ENCODE data around the gene PSMC3IP.
A peak's percentile ranks its signal among the peaks of the same experiment; 100 is the strongest.

Gene PSMC3IP

GRCh38 chr17:42618442-42619150 is 41.1 kb upstream of the PSMC3IP start:
- TF ChIP-seq EP300 (IDR thresholded peaks at IDR 0.05; ENCODE audit: borderline replicate concordance) (no peak), CEBPB (IDR thresholded peaks at IDR 0.05) (no peak), RAD21 (IDR thresholded peaks at IDR 0.05; ENCODE audit: low read depth) (peak; percentile 37)

DNA sequence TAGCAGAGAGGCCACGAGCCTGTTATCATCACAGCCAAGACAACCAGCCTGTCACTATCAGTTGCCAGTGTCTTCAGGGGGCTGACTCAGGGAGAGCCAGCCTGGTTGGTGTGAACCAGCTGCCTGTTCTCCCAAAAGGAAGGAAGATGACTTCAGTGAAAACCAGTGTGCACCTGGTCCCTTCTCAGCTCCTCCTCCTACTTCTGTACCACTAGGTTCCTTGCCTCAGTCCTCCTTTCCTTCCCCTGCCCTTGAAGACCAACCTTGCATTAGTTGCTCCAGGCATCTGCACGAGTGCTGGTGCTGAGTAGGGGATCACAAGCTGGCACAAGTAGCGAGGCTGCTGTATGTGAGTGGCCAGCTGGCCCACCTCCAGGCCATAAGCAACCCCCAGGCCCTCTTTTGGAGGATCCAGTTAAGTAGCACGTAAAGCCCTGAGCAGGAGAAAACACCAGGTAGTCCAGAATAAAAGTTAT is 40.5 kb upstream of the PSMC3IP start:
- TF ChIP-seq RAD21 (IDR thresholded peaks at IDR 0.05; ENCODE audit: low read depth) (no peak), MAX (IDR thresholded peaks at IDR 0.05) (no peak), CEBPB (IDR thresholded peaks at IDR 0.05) (no peak), YY1 (IDR thresholded peaks at IDR 0.05; ENCODE audit: low read depth) (no peak), EGR1 (IDR thresholded peaks at IDR 0.05) (no peak), TAF1 (IDR thresholded peaks at IDR 0.05; ENCODE audit: low read depth) (no peak), USF1 (IDR thresholded peaks at IDR 0.05) (no peak), NFIC (IDR thresholded peaks at IDR 0.05) (no peak), ZBTB7A (IDR thresholded peaks at IDR 0.05; ENCODE audit: low read depth) (no peak), FOXM1 (IDR thresholded peaks at IDR 0.05; ENCODE audit: borderline replicate concordance, low read depth) (no peak), EP300 (IDR thresholded peaks at IDR 0.05; ENCODE audit: borderline replicate concordance) (no peak), TEAD4 (IDR thresholded peaks at IDR 0.05) (no peak), TCF12 (IDR thresholded peaks at IDR 0.05; ENCODE audit: low read depth) (no peak), CREB1 (IDR thresholded peaks at IDR 0.05; ENCODE audit: low read depth) (no peak)
- TF ChIP-seq, protein P1, sequence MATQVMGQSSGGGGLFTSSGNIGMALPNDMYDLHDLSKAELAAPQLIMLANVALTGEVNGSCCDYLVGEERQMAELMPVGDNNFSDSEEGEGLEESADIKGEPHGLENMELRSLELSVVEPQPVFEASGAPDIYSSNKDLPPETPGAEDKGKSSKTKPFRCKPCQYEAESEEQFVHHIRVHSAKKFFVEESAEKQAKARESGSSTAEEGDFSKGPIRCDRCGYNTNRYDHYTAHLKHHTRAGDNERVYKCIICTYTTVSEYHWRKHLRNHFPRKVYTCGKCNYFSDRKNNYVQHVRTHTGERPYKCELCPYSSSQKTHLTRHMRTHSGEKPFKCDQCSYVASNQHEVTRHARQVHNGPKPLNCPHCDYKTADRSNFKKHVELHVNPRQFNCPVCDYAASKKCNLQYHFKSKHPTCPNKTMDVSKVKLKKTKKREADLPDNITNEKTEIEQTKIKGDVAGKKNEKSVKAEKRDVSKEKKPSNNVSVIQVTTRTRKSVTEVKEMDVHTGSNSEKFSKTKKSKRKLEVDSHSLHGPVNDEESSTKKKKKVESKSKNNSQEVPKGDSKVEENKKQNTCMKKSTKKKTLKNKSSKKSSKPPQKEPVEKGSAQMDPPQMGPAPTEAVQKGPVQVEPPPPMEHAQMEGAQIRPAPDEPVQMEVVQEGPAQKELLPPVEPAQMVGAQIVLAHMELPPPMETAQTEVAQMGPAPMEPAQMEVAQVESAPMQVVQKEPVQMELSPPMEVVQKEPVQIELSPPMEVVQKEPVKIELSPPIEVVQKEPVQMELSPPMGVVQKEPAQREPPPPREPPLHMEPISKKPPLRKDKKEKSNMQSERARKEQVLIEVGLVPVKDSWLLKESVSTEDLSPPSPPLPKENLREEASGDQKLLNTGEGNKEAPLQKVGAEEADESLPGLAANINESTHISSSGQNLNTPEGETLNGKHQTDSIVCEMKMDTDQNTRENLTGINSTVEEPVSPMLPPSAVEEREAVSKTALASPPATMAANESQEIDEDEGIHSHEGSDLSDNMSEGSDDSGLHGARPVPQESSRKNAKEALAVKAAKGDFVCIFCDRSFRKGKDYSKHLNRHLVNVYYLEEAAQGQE (IDR thresholded peaks at IDR 0.05; ENCODE audit: low read depth): no peak

- TF ChIP-seq CEBPB (IDR thresholded peaks at IDR 0.05) (no peak), TAF1 (IDR thresholded peaks at IDR 0.05; ENCODE audit: low read depth) (no peak), TCF12 (IDR thresholded peaks at IDR 0.05; ENCODE audit: low read depth) (no peak), MAX (IDR thresholded peaks at IDR 0.05) (no peak), NFIC (IDR thresholded peaks at IDR 0.05) (no peak), EGR1 (IDR thresholded peaks at IDR 0.05) (no peak)
- TF ChIP-seq, protein P1 (IDR thresholded peaks at IDR 0.05; ENCODE audit: low read depth): no peak
These were observed 36.3 kb upstream of the PSMC3IP start for GRCh38 chr17:42613699-42614295.

DNA sequence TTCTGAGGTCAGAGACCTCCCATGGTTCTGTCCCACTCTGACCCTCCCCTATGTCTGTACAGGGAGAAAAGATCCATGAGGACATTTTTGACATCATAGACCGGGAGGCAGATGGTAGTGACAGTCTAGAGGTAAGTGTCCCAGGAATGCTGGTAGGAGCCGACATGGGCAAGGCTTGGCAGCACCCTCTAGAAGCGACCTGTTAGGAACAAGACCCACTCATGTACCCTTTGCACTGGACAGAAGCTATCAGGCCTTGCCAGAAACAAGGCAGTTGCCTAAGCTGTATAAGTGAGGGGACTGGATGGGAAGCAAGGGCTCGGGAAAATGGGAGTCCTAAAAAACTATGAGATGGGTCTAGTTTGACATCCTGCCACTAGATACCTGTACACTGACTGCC is 34.5 kb upstream of the PSMC3IP start:
- TF ChIP-seq RAD21 (IDR thresholded peaks at IDR 0.05; ENCODE audit: low read depth): no peak
- no peak for TF ChIP-seq MAX (IDR thresholded peaks at IDR 0.05)
- no peak for TF ChIP-seq TCF12 (IDR thresholded peaks at IDR 0.05; ENCODE audit: low read depth)
- TF ChIP-seq, protein P1 (IDR thresholded peaks at IDR 0.05; ENCODE audit: low read depth): no peak
- no peak for TF ChIP-seq CEBPB (IDR thresholded peaks at IDR 0.05)
- no peak for TF ChIP-seq FOXM1 (IDR thresholded peaks at IDR 0.05; ENCODE audit: borderline replicate concordance, low read depth)
- TF ChIP-seq NFIC (IDR thresholded peaks at IDR 0.05): no peak
- no peak for TF ChIP-seq CREB1 (IDR thresholded peaks at IDR 0.05; ENCODE audit: low read depth)
- TF ChIP-seq ZBTB7A (IDR thresholded peaks at IDR 0.05; ENCODE audit: low read depth): no peak
- TF ChIP-seq TEAD4 (IDR thresholded peaks at IDR 0.05): no peak
- TF ChIP-seq EP300 (IDR thresholded peaks at IDR 0.05; ENCODE audit: borderline replicate concordance): no peak
- TF ChIP-seq YY1 (IDR thresholded peaks at IDR 0.05; ENCODE audit: low read depth): no peak
- no peak for TF ChIP-seq EGR1 (IDR thresholded peaks at IDR 0.05)

All from Ishikawa (cell line).